KOPT-K1 (cell line): ENCODE data around the gene MRGPRG.
"Not testable (repeated sequence)": the region's sequence is repeated elsewhere in the genome, so short reads cannot be mapped to it uniquely, and the experiment has no call there.

ENCODE experiments used
- H3K27ac ChIP-seq: fragments of 200-600 bp; sonication (generic); 2 replicates; pipeline ENCODE4 v1.5.1; 2016; ENCODE audit warnings: antibody characterized with exemption, mild to moderate bottlenecking, low read depth, low read length; ENCODE audit not compliant: poor library complexity, severe bottlenecking
- H3K36me3 ChIP-seq: fragments of 200-600 bp; sonication (generic); 2 replicates; pipeline ENCODE4 v1.5.1; 2017; ENCODE audit warnings: antibody characterized with exemption, mild to moderate bottlenecking, low read length, moderate library complexity; ENCODE audit not compliant: insufficient read depth
- H3K9me3 ChIP-seq: fragments of 200-600 bp; sonication (generic); 2 replicates; pipeline ENCODE4 v1.5.1; 2017; ENCODE audit warnings: antibody characterized with exemption, low read length, mild to moderate bottlenecking; ENCODE audit not compliant: insufficient read depth, poor library complexity, severe bottlenecking

Gene MRGPRG, protein sequence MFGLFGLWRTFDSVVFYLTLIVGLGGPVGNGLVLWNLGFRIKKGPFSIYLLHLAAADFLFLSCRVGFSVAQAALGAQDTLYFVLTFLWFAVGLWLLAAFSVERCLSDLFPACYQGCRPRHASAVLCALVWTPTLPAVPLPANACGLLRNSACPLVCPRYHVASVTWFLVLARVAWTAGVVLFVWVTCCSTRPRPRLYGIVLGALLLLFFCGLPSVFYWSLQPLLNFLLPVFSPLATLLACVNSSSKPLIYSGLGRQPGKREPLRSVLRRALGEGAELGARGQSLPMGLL

DNA sequence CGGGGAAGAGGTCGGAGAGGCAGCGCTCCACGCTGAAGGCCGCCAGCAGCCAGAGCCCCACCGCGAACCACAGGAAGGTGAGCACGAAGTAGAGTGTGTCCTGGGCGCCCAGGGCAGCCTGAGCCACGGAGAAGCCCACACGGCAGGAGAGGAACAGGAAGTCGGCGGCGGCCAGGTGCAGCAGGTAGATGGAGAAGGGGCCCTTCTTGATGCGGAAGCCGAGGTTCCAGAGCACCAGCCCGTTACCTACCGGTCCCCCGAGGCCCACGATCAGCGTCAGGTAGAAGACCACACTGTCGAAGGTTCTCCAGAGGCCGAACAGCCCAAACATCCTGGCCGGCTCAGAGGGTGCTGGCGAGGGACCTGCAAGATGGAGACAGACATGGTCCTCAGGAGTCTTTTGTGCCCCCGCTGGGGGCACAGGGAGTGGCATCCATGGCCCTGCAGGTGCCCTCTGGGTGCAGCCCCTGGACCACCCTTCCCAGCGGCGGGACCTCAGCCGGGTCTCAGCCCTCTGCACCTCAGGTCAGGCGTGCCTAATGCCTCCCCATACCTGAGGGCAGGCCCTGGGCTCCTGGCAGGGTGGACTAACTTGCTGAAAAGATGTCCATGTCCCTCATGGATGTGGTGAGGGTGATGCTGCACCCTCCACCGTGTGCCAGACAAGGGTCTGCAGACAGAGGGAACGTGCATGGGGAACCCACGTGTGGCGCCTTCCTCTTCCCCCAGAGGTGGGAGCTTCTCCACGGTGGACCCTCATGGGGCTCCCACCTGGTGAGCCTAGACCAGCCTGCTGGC lies at the start of gene MRGPRG:
Gene MRGPRG (minus strand): TSS at position 331 of the 798 bp plus-strand sequence. CDS start 0 bp downstream, at position 331.
- no peaks in the 10 kb centered on the region for H3K36me3 ChIP-seq
- no peak within 1 kb of the TSS for H3K27ac ChIP-seq
- H3K9me3 ChIP-seq, result no peaks in the 10 kb centered on the region

DNA sequence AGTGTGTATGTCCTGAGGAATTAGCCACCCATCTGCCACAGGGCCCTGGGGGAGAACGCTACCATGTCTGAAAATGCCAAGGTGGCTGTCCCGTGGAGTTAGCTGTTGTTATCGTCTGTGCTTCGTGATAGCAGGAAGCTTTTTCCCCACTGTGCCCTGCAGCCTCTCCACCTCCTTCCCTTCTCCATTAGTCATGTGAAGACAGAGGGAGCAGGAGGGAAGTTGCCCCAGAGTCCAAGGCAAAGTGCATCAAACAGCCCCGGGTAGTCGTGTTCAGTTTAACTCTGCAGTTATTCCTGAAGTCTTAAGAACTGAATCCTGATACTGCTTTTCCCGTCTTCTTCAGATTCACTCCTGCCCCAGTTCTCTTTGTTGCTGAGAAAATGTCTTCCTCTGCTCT lies 43.9 kb upstream of the MRGPRG start:
- not testable (repeated sequence) for H3K27ac ChIP-seq, H3K36me3 ChIP-seq, H3K9me3 ChIP-seq

DNA sequence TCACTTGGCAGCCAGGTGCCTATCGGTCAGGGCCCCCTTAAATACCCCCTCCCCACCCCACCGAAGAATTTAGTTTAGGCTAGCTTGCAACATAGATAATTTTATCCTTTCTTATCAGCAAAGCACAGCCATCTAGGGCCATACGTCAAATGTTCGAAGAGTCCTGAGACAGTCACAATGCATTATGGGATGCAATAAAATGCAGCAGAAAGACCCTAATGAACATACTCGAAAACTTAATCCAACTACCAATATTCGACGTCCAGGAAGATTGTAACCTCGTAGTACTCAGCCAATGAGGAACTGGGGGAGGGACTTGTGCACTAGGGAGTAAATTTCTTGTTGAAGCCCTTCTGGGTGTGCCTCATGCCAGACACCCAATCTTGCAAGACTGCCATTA lies 43.2 kb upstream of the MRGPRG start:
- not testable (repeated sequence) for H3K27ac ChIP-seq, H3K9me3 ChIP-seq

DNA sequence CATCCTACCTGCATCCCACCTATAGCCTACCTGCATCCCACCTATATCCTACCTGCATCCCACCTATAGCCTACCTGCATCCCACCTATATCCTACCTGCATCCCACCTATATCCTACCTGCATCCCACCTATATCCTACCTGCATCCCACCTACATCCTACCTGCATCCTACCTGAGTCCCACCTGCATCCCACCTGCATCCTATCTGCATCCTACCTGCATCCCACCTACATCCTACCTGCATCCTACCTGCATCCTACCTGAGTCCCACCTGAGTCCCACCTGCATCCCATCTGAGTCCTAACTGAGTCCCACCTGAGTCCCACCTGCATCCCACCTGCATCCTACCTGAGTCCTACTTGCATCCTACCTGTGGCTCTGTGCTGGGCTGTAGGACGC lies 38.9 kb upstream of the MRGPRG start:
- not testable (repeated sequence) for H3K36me3 ChIP-seq, H3K9me3 ChIP-seq, H3K27ac ChIP-seq

More for the DNA sequence above, 43.2 kb upstream of the MRGPRG start:
- not testable (repeated sequence) for H3K36me3 ChIP-seq

DNA sequence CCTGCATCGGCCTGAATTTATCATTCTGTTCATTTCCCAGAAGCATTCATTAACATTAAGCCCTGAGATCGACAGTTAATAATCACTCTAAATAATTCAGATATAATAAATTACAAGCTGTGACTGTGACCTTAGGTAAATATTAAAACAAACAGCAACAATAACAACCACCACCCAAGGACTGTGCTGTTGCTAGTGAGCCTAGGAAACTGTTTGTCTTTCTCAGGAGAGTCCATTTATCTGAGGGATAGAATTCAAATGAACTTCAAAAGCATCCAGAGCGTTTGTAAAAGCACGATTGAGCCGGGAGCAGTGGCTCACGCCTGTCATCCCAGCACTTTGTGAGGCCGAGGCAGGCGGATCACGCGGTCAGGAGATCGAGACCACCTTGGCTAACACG lies 36.6 kb upstream of the MRGPRG start:
- H3K36me3 ChIP-seq, H3K9me3 ChIP-seq, H3K27ac ChIP-seq: not testable (repeated sequence)

DNA sequence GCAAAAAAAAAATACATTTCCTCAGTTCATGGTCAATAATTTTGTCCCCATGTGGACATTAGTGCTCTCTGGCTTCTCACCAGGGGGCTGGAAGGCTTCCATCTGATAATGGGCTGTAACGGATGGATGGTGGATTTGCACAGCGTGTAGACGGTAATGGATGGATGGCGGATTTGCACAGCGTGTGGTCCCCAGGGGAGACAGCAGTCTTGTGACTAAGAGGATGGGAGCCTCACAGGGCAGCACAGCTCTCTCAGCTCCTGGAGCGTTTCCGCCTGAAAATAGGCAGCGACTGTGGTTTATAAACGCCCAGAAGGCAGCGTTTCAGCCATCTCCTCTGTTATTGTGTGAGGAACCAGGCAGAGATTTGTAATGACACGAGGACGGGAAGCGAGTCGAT lies 36.2 kb upstream of the MRGPRG start:
- not testable (repeated sequence) for H3K27ac ChIP-seq, H3K9me3 ChIP-seq

DNA sequence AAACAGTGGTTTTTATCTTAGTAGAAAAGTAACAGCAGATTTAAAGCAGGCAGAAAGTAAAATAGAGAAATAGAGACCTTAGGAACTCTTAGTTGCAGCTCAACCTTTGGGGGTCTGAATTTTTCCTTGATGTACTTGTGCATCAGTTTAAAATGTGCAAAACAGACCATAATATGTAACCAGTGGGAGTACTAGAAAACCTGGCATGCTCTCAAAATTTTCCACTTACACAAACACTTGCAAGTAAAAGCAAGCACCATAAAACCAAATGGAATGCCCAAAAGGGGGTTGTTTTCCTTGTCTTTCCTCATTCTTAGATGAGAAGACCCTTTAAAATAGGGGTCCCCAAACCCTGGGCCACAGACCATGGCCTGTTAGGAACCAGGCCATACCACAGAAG lies 26.5 kb upstream of the MRGPRG start:
- Histone ChIP-seq H3K27ac (no peak overlapping the region), H3K36me3 (no peaks in the 10 kb centered on the region), H3K9me3 (peaks cover 4% of the 10 kb centered on the region)

More for the DNA sequence above, 36.2 kb upstream of the MRGPRG start:
- not testable (repeated sequence) for H3K36me3 ChIP-seq

DNA sequence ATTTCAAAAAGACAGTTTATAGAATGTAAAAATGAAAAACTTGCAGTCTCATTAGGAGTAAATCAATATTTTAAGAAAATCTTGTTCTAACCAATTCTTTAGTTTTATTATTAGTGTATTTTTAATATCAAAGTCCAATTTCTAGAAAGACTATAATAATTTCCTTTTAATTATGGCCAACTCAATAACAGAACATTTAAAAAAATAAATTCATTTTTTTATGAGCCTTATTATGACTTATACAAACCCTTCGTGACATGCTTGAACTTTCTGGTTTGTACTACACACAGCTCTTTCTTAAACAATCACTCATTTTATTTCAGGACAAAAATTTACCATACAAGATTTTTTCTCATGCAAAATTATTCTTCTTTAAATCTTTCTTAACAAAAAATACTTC lies 25.3 kb upstream of the MRGPRG start:
- no peak overlapping the region for H3K27ac ChIP-seq
- peaks cover 4% of the 10 kb centered on the region for H3K9me3 ChIP-seq
- no peaks in the 10 kb centered on the region for H3K36me3 ChIP-seq

DNA sequence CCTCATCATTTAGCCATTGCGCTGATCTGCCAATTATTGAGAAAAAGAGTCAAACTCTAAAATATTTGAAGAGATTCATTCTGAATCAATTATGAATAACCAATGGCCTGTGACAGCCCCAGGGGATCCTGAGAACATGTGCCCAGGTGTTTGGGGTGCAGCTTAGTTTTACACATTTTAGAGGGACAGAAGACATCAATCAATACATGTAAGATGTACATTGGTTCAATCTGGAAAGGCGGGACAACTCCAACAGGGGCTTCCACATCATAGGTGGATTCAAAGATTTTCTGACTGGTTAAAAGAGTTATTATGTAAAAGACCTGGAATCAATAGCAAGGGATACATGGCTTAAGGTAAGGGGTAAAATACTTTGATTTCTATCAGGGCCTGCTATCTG lies 18.5 kb upstream of the MRGPRG start:
- H3K9me3 ChIP-seq, result no peaks in the 10 kb centered on the region
- no peaks in the 10 kb centered on the region for H3K36me3 ChIP-seq
- no peak overlapping the region for H3K27ac ChIP-seq

DNA sequence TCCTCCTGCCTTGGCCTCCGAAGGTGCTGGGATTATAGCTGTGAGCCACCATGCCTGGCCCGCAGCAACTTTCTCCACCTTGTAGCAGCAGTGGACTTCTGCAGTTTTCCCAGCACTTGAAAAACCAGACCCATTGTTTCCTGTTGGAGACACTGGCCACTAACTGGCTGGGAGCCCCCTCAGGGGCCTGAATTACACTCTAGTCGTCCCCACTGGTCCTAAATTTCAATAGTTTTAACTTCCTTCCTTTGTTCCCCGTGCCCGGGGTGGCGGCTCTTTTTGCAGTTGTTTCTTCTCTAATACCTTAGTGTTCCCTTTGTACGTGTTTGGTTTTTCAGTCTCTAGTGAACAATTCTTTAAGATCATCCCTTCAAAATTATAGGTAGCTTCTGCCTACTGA lies 16.2 kb upstream of the MRGPRG start:
- no peak overlapping the region for H3K27ac ChIP-seq
- H3K36me3 ChIP-seq, result no peaks in the 10 kb centered on the region
- H3K9me3 ChIP-seq, result no peaks in the 10 kb centered on the region

DNA sequence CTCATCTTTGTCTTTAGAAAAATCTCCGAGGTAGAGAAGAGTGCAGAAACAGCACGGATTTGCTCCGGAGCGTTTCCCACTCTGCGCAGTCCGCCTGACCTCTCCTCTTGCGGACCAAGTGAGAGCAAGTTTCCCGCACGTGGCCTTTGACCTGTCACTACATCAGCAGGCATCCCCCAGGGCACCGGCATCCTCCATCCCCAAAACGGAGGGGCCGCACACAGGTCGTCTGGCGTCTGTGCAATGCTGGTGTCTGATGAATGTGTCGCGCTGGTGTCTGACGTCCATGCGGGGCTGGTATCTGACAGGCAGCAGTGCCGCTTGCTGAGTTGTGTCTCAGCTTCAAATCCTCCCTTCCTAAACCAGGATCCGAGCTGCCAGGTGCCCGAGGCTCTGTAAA lies 14.3 kb upstream of the MRGPRG start:
- Histone ChIP-seq H3K36me3 (no peaks in the 10 kb centered on the region), H3K27ac (no peak overlapping the region), H3K9me3 (no peaks in the 10 kb centered on the region)

DNA sequence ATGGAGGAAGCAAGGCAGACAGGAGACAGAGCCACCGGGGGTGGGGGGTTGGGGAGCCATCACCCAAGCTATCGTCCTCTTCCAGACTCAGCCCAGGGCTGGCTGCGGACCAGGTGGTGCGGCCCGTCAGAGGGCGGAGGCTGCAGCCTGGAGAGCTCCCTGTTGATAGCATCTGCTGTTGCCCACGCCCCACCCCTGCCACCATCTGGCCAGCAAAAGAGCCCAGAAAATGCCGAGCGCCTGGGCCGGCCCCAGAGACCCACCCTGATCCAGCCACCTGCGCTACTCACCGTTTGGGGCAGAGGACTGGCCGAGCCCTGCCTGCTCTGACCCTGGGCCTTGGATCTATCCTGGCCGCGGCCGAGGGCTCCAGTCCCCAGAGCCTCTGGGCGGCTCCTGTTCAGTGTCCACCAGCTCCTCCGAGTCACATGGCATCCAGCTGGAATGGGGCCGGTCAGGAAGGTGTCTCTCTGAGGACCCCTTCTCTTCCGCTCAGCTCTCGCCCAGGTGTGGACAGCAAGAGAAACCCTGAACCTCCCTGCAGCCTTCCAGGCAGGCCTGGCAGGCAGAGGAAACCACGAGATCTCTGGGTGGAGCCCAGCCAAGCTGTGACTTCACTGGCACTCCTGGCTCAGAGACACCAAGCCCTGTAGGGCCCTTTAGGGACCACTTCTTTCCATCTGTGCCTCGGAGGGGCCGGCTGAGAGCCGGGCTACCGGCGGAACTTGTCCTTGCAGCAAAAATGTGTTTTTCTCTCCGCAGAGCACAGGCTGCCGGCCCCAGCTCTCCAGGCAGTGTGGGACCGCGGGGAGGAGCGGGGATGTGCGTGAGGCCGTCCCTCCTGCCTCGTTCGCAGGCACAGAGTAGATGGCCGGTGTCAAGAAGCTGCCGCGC lies 13.5 kb upstream of the MRGPRG start, which contains the start of gene MRGPRE:
Gene MRGPRE (minus strand): TSS at position 567 of the 894 bp plus-strand sequence. CDS start 3,618 bp downstream, outside the sequence.
- Histone ChIP-seq H3K27ac (no peak within 1 kb of the TSS), H3K36me3 (no peaks in the 10 kb centered on the region), H3K9me3 (no peaks in the 10 kb centered on the region)

DNA sequence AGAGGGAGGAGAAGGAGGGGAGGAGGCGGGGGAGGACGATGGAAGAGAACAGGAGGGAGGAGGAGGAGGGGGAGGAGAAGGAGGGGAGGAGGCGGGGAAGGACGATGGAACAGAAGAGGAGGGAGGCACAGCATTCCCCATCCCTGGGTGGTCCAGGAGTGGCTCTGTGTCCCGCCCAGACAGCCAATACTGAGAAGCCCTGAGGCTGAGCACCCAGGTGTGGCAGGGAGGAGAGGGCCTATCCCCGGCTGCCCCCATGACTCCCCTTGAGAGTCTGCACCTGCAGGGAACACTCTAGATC lies 12.9 kb upstream of the MRGPRG start:
- Histone ChIP-seq H3K9me3 (no peaks in the 10 kb centered on the region), H3K36me3 (no peaks in the 10 kb centered on the region), H3K27ac (no peak overlapping the region)

DNA sequence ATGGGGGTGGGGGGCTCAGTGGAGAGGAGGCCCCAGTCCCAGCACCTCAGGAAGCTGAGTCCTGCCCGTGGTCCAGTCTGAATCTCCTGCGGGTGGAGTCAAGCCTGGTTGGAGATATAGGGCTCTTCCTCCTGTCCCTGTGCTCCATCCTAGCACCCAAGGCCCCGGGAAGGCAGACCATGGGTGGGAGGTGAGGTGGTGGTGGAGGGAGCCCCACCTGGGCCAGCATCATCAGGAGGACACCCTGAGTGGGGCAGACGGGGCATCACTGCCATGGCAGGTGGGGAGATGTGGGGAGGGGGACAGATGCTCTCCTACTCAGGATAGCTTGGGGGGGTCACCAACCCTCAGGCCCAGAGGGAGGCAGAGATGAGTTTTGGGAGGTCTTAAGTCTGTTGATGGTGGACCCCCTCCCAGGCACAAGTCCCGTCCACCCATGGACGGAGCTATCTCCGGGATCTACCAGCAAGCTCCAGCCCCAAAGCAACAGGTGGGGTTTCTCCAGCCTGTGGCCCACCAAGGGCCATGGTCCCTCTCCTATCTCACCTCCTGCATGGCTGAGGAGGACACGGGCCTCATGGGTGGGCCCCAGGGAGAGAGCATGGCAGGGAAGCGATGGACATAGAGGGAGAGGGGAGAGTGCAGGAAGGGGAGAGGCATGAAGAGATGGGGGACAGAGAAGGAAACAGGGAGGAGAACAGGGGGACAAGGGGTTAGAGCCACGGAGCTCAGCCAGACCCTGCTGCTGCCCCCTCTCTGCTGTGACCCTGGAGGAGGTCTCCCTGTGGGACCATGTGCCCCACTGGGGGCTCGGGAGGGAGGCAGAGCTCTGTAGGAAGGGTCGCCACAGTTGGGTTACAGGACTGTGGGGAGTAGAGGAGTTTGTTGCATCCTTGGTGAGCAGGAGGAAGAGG lies 12.3 kb upstream of the MRGPRG start:
- no peak overlapping the region for H3K27ac ChIP-seq
- H3K36me3 ChIP-seq, result no peaks in the 10 kb centered on the region
- H3K9me3 ChIP-seq, result no peaks in the 10 kb centered on the region
